NCI-H2196 (cell line): Measurements from ENCODE around the gene JRKL.
"Not testable (repeated sequence)": the region's sequence is repeated elsewhere in the genome, so short reads cannot be mapped to it uniquely, and the experiment has no call there.

Experiments
- DNase-seq: peaks from one replicate; lab custom pipeline; 2025; ENCODE audit not compliant: unreplicated experiment; lab: John Stamatoyannopoulos, UW

The JRKL gene

GRCh38 chr11:96393753-96394348 is 4.0 kb downstream of the JRKL start:
- peak; percentile 31 for DNase-seq

- DNase-seq: no peak
These were observed 5.0 kb downstream of the JRKL start for GRCh38 chr11:96394773-96395172.

- no peak for DNase-seq
These were observed 6.8 kb downstream of the JRKL start for GRCh38 chr11:96396637-96397036.

- no peak for DNase-seq
These were observed 8.1 kb downstream of the JRKL start for GRCh38 chr11:96397863-96398262.

GRCh38 chr11:96400697-96401096 is 10.9 kb downstream of the JRKL start:
- DNase-seq: no peak

GRCh38 chr11:96411412-96411811 is 21.6 kb downstream of the JRKL start:
- not testable (repeated sequence) for DNase-seq

- no peak for DNase-seq
These were observed 23.1 kb downstream of the JRKL start for GRCh38 chr11:96412761-96413381.

- no peak for DNase-seq
These were observed 23.6 kb downstream of the JRKL start for GRCh38 chr11:96413408-96413807.

- DNase-seq: no peak
These were observed 34.9 kb downstream of the JRKL start for GRCh38 chr11:96424693-96425092.

- no peak for DNase-seq
These were observed 40.9 kb downstream of the JRKL start for GRCh38 chr11:96430668-96431067.

GRCh38 chr11:96432654-96433053 is 42.8 kb downstream of the JRKL start:
- DNase-seq: not testable (repeated sequence)
